HepG2 (cell line): Measurements from ENCODE around the gene KCNJ5. TPM values are rescaled to one million over a fixed set of nuclear protein-coding genes. Genes with fewer than 3 reads are reported as not detected.

ENCODE experiments used
- ATAC-seq: fragments of 200-7000 bp; cut with Tn5 transposase; 3 replicates; pipeline ENCODE4 v1.9.1; 2020; ENCODE audit warnings: mild to moderate bottlenecking, moderate library complexity
- BruUV-seq: library from RNA; stranded (reverse); fragments of 400-500 nt; replicated peaks from 2 replicates; lab custom pipeline; 2021; lab: Mats Ljungman, UMichigan
- CTCF ChIA-PET: fragments of 300-600 bp; formaldehyde crosslinking; extraction: SDS; loops from one replicate; lab custom pipeline; 2021; ENCODE audit warnings: low total read pairs, inconsistent platforms, low intra/inter-chr PET ratio; lab: Yijun Ruan, JAX
- POLR2A ChIA-PET: fragments of 350-600 bp; sonication (Branson Sonifier 250); formaldehyde crosslinking; loops from one replicate; lab custom pipeline; 2020; ENCODE audit warnings: antibody characterized with exemption, inconsistent platforms; lab: Yijun Ruan, JAX
- DNase-seq: peaks from one replicate; pipeline ENCODE4 v3.0.0-alpha.2; 2015; ENCODE audit warnings: low spot score
- FAIRE-seq: peaks from 3 replicates; lab custom pipeline; 2011; peaks lifted over from hg19 to GRCh38; lab: Jason Lieb, UNC
- H2AFZ ChIP-seq: one replicate; pipeline ENCODE4 v1.6.1; 2011; ENCODE audit warnings: low read length, inconsistent platforms
- H3K27ac ChIP-seq: fragments of 300-600 bp; 3 replicates; pipeline ENCODE4 v1.8.0; 2011; ENCODE audit warnings: mixed run types, mild to moderate bottlenecking, mixed read lengths, low read length, inconsistent platforms; ENCODE audit not compliant: insufficient read depth; ENCODE audit errors: extremely low read length
- H3K27me3 ChIP-seq, 2 experiments: fragments of 200-600 bp in 1 of 2; 2 replicates in 1 of 2; 3 replicates in 1 of 2; pipeline versions ENCODE4 v1.6.0 to v1.8.0; 2011; ENCODE audit warnings: low read length in 2 of 2, mild to moderate bottlenecking in 2 of 2, moderate library complexity in 2 of 2, inconsistent platforms in 1 of 2; ENCODE audit not compliant: insufficient read depth in 2 of 2, control insufficient read depth in 1 of 2
- H3K36me3 ChIP-seq, 2 experiments: fragments of 200-600 bp in 1 of 2; replicated peaks in 1 of 2; 2 replicates in 1 of 2; 3 replicates in 1 of 2; pipeline versions ENCODE4 v1.5.1 to v1.8.0; 2011; ENCODE audit warnings: low read length in 2 of 2, inconsistent platforms in 1 of 2; ENCODE audit not compliant: insufficient read depth in 2 of 2, control insufficient read depth in 1 of 2
- H3K4me1 ChIP-seq: 2 replicates; pipeline ENCODE4 v1.5.1; 2012; ENCODE audit warnings: low read length, inconsistent platforms; ENCODE audit not compliant: insufficient read depth
- H3K4me2 ChIP-seq: 2 replicates; pipeline ENCODE4 v1.6.0; 2011; ENCODE audit warnings: low read depth, low read length, inconsistent platforms
- H3K4me3 ChIP-seq, 3 experiments: fragments of 200-600 bp in 1 of 3; sonication (generic), shearing (Covaris generic) in 1 of 3; replicated peaks in 1 of 3; 2 replicates each; pipeline ENCODE4 v1.5.1; 2011 to 2016; ENCODE audit warnings: low read length in 3 of 3, inconsistent platforms in 2 of 3, low read depth in 2 of 3, mild to moderate bottlenecking in 2 of 3, control low read depth in 1 of 3, mixed read lengths in 1 of 3; ENCODE audit not compliant: insufficient read depth in 1 of 3
- H3K79me2 ChIP-seq: one replicate; pipeline ENCODE4 v1.6.1; 2011; ENCODE audit warnings: low read length, inconsistent platforms; ENCODE audit not compliant: insufficient read depth
- H3K9ac ChIP-seq: 2 replicates; pipeline ENCODE4 v1.6.0; 2011; ENCODE audit warnings: mild to moderate bottlenecking, low read depth, low read length, inconsistent platforms; ENCODE audit not compliant: insufficient read depth
- H3K9me3 ChIP-seq: 2 replicates; pipeline ENCODE4 v1.5.1; 2012; ENCODE audit warnings: mild to moderate bottlenecking, low read length
- H4K20me1 ChIP-seq: 2 replicates; pipeline ENCODE4 v1.6.0; 2011; ENCODE audit warnings: inconsistent platforms, mild to moderate bottlenecking, low read length, moderate library complexity; ENCODE audit not compliant: insufficient read depth
- ASH2L ChIP-seq: fragments of 300-600, 200-600 bp; sonication (generic); IDR thresholded peaks from 2 replicates; pipeline ENCODE4 v1.7.0; 2017; ENCODE audit warnings: low read depth, mild to moderate bottlenecking, moderate library complexity, mixed read lengths, low read length; ENCODE audit not compliant: insufficient read length
- SP5 ChIP-seq: IDR thresholded peaks from 2 replicates; pipeline ENCODE4 v1.6.1; 2016; ENCODE audit warnings: low read depth, borderline replicate concordance
- ZKSCAN1 ChIP-seq: fragments of 150-350 bp; IDR thresholded peaks from 2 replicates; pipeline ENCODE4 v1.6.1; 2014; ENCODE audit warnings: low read length
- WGBS: methylation state at CpG from one replicate; pipeline ENCODE4 v1.1.6; 2017; ENCODE audit warnings: low lambda C conversion rate; 5-methylcytosine and 5-hydroxymethylcytosine counted together
- in situ Hi-C: cut with HindIII; loops from 2 replicates; pipeline ENCODE4 v1.10.0; 2017; ENCODE audit warnings: low pct_unique_long_range_greater_than_20kb; ENCODE audit not compliant: extremely low pct_ligation_motif_present
- intact Hi-C: fragments of 100-400 bp; cut with micrococcal nuclease; formaldehyde crosslinking; loops from one replicate; pipeline ENCODE4 v1.10.0; 2022; ENCODE audit not compliant: unreplicated experiment
- polyA plus RNA-seq, 8 experiments: library from polyadenylated mRNA; depleted of rRNA in 3 of 8; stranded (reverse) in 7 of 8; unstranded in 1 of 8; fragments of >200 nt; fragmentation: Illumina TruSeq in 4 of 8; extraction: Trizol in 4 of 8; gene quantifications; 2 replicates each; pipeline versions ENCODE4 v1.2.1 to v1.2.3, GENCODE V29; 2011 to 2016; ENCODE audit warnings: low read depth in 4 of 8, missing spikeins in 1 of 8, mixed read lengths in 1 of 8; ENCODE audit not compliant: insufficient read depth in 1 of 8
- total RNA-seq, 5 experiments: library from RNA; depleted of rRNA; stranded (reverse); fragments of >200 nt; fragmentation: Illumina TruSeq; extraction: Trizol; gene quantifications; 2 replicates each; pipeline ENCODE4 v1.2.3, GENCODE V29; 2016; ENCODE audit warnings: low read depth in 1 of 5
- TF ChIP-seq, protein P1 (sequence below): sonication (generic); formaldehyde crosslinking; IDR thresholded peaks from 2 replicates; pipeline ENCODE4 v1.4.0; 2020; ENCODE audit warnings: missing genetic modification reagents
- TF ChIP-seq, protein P2 (sequence below): sonication (generic); formaldehyde crosslinking; IDR thresholded peaks from 2 replicates; pipeline ENCODE4 v1.5.0; 2020; ENCODE audit warnings: missing genetic modification reagents

Gene KCNJ5
- total and polyA plus RNA-seq, 2 of the 13 experiments (the other 11 are each of a cell fraction or from before 2014, with no cell fraction given), result not detected

DNA sequence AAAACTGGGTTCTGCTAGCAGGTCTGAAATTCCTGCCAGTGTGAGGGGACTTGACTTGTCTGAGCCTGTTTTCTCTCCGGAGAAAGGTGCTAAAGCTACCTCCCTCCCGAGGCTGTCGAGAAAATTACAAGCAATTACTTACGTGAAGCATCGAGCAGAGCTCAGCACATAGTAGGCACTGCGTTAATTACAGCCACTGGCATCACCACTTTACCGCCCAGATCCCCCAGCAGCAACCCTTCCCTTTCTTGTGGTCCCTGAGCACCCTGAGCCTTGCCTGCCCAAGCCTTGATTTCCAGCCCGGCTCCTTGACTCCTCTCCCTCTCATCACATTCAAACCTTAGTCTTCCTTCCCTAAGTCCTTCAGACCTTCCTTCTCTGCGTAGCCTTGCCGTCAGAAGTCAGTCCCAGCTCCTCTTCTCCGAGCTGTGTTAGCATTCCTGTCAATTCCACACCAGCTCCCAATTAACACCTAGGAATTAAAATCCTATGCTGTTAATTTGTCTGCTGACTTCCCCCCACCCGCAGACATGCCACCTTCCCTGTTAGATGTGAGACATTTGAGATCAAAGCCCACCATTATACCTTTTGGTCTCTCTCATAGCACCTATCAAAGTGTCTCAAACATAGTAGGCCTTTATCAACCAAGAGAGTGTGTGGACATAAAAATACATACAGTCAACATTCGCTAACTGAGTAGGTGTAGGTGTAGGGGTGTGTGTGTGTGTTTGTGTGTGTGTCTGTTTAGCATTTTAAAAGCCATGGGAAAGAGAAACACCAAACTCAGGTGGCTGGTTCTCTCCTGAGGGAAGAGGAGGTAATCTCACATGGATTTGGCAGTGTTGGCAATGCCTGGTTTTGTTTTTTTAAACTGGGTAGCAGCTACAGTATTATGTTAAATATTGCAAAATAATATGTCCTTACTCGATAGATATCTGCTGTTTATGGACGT lies 2.8 kb upstream of the KCNJ5 start:
- no peak overlapping the region for H3K4me2 ChIP-seq
- peaks cover 9% of the 10 kb centered on the region; the same call in 1 of the 2 replicates for H3K4me1 ChIP-seq
- CTCF ChIA-PET, result no interaction called here
- H2AFZ ChIP-seq, result no peak overlapping the region
- no peaks in the 10 kb centered on the region for H4K20me1 ChIP-seq
- POLR2A ChIA-PET, result no interaction called here
- DNase-seq (no peak), ATAC-seq (no peak), FAIRE-seq (no peak)
- no peak overlapping the region for H3K27ac ChIP-seq
- no TSS peak for BruUV-seq
- intact Hi-C loops (no loop called here), in situ Hi-C loops (loop anchor here (5.0 to 25.0 kb wide), 3 partner anchors 69 to 799 kb away; no protein-coding TSS in a partner anchor)
- TF ChIP-seq SP5 (no peak), ASH2L (no peak), ZKSCAN1 (peak; percentile 80)
- TF ChIP-seq, protein P1, sequence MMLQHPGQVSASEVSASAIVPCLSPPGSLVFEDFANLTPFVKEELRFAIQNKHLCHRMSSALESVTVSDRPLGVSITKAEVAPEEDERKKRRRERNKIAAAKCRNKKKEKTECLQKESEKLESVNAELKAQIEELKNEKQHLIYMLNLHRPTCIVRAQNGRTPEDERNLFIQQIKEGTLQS (CRISPR knock-in tag), result no peak
- TF ChIP-seq, protein P2, sequence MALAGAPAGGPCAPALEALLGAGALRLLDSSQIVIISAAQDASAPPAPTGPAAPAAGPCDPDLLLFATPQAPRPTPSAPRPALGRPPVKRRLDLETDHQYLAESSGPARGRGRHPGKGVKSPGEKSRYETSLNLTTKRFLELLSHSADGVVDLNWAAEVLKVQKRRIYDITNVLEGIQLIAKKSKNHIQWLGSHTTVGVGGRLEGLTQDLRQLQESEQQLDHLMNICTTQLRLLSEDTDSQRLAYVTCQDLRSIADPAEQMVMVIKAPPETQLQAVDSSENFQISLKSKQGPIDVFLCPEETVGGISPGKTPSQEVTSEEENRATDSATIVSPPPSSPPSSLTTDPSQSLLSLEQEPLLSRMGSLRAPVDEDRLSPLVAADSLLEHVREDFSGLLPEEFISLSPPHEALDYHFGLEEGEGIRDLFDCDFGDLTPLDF (CRISPR knock-in tag), result no peak
- no peaks in the 10 kb centered on the region for H3K36me3 ChIP-seq
- H3K9ac ChIP-seq, result no peak overlapping the region
- H3K79me2 ChIP-seq, result no peaks in the 10 kb centered on the region
- peaks cover 11 to 61% of the 10 kb centered on the region in 2 experiments for H3K27me3 ChIP-seq
- H3K9me3 ChIP-seq, result no peaks in the 10 kb centered on the region
- no peak overlapping the region for H3K4me3 ChIP-seq
- 35% methylated on average over 10 of the region's 15 CpGs for WGBS
